Activated CD8-positive, alpha-beta memory T cell treated with anti-CD3 and anti-CD28 coated beads for 24 hours (primary cell): Measurements from ENCODE around the gene VMAC.
A peak's percentile ranks its signal among the peaks of the same experiment; 100 is the strongest.
"Not testable (repeated sequence)": the region's sequence is repeated elsewhere in the genome, so short reads cannot be mapped to it uniquely, and the experiment has no call there.

ENCODE experiments used
- DNase-seq: peaks from one replicate; pipeline ENCODE4 v3.0.0-alpha.2; 2020

VMAC gene, protein sequence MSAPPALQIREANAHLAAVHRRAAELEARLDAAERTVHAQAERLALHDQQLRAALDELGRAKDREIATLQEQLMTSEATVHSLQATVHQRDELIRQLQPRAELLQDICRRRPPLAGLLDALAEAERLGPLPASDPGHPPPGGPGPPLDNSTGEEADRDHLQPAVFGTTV

DNA sequence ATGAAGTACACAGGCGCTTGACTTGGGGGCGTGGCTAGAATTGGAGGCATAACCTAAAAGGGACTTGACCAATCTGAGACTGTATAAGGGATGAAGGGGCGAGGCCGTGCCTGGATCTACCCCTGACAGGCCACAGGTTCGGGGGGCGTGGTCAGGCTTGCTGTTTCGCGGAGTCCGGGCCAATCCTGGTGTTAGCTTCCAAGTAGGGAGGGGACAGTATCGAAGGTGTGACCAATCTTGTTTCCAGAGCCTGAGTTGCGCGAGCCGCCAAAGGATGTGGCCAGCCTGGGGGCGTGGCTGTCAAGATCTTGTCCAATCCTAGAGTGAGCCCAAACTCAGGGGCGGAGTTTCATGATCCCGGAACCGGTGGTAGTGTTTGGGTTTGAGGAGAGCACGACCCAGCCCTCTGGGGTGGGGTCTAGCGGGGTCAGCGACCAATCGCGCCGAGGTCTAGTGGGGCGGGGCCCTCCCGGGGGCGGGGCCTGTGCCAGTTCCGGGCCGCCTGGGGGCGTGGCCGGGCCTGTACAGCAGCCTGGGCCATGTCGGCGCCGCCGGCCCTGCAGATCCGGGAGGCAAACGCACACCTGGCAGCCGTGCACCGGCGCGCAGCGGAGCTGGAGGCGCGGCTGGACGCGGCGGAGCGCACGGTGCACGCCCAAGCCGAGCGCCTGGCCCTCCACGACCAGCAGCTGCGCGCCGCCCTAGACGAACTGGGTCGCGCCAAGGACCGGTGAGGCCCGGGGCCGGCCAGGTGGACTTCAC, at the start of gene VMAC:
VMAC (plus strand) TSS at position 521 of the 762 bp plus-strand sequence; CDS start at position 540, 19 bp downstream.
- DNase-seq = peak; percentile 99

DNA sequence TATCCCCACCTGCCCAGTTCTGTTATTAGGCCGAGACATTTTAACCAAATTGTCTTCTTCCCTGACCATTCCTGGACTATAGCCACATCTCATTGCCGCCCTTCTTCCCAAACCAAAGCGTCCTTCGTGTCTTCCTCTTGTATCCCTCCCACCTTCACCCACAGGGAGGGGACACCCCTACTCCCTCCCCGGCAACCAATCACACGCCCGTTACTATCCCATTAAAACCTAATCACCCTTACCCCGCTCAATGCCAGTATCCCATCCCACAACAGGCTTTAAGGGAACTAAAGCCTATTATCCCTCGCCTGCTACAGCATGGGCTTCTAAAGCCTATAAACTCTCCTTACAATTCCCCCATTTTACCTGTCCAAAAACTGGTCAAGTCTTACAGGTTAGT, 49.5 kb upstream of the VMAC start:
- DNase-seq = not testable (repeated sequence)

DNA sequence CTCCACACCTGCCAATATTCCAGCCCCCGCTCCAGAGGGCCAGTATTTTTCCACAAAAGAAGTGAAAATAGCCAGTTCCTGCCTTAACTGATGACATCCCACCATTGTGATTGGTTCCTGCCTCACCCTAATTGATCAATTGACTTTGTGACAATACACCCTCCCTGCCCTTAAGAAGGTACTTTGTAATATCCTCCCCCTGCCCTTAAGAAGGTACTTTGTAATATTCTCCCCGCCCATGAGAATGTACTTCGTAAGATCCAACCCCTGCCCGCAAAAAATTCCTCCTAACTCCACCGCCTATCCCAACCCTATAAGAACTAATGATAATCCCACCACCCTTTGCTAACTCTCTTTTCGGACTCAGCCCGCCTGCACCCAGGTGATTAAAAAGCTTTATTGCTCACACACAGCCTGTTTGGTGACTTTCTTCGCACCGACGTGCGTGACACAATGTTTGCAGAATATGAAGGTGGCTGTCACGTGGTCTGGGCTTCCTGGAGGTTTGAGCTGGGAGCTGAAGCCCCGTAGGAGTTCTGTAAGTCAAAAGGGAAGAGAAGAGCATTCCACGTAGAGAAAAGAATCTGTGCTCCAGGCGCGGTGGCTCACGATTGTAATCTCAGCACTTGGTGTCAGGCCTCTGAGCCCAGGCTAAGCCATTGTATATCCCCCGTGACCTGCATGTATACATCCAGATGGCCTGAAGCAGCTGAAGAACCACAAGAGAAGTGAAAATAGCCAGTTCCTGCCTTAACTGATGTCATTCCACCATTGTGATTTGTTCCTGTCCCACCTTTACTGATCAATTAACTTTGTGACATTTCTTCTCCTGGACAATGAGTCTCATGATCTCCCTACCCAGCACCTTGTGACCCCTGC, 47.2 kb upstream of the VMAC start:
- no peak for DNase-seq

DNA sequence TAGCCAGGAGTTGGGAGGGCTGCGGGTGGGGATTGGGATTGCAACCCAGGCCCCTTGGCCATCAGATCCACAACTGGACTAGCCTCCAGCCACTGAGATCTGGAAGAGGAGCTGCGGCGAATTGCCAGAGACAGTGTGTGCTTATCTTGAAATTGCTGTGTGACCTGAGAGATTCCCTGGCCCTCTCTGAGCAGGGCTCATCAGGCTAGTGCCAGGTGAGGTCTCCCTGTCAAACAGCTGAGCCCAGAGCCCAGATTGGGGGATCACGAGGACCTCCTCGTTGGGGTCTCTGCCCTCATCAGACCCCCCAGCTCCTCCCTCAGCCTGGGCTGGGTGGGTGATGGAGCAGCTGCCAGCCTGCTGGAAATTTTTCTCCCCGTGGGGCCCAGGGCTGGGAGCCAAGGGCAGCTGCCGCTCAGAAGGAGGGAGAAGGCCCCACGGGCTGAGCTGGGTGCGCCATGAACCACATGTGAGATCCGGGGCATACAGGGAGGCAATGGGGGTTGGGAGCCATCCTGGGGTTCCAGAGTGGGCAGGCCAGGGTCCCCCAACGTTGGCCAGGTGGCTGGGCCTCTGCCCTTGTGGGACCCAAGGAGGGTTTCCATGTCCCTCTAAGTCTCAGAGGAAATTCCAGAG, 41.5 kb upstream of the VMAC start:
- DNase-seq = no peak

DNA sequence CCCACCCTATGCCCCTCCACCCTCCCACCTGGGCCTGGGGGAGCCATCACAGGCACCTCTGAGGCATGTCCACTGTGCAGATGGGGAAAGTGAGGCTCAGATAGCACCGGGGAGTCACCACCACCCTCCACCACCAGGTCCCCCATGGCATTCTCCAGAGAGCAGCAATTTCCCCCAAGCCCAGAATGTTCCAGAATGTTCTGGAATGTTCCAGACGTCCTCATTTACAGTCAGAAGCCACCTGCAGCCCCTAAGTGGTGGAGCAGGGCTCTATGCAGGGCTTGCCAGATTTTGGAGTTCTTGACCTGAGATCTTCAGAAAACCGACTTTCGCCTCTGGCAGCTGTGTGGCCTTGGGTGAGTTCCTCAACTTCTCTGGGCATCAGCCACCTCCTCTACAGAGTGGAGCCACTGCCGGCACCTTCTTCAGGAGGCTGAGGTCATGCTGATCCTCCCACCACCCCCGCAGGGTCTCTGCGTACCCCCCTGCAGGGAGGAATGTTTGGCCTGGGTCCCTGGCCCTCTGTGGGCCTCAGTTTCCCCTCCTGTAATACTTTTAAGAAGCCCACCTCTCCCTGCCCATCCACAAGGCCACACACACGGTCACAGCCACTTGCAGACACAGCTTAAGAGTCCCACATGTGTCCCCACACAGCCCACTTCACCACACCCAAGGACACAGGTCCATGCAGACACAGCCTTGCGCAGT, 40.5 kb upstream of the VMAC start:
- DNase-seq = no peak

DNA sequence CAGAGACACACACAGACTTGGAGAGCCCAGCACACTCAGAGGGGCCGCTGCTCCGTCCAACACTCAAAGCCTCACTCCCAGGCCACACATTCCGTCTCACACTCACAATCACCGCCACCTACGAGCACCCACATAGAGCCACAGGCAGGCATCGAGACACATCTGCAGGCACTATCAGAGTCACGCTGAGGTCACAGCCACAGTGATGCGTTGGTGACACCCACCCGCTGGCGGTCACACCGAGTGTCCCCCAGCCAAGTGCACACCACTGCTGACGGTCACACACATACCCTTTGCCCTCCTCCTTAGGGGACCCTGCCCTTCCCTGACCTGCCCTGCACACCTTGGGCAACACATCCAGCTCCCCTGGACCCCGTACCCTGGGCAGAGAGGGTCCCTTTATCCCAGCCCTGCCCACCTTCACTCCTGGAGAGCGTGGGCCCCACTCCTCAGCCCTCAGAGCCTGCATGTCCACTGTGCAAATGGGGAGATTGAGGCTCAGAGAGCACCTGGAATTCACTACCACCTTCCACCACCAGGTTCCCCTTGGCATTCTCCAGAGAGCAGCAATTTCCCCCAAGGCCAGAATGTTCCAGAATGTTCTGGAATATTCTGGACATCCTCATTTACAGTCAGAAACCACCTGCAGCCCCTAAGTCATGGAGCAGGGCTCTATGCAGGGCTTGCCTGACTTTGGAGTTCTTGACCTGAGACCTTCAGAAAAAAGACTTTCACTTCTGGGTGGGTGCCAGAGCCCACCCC, 39.8 kb upstream of the VMAC start:
- no peak for DNase-seq

DNA sequence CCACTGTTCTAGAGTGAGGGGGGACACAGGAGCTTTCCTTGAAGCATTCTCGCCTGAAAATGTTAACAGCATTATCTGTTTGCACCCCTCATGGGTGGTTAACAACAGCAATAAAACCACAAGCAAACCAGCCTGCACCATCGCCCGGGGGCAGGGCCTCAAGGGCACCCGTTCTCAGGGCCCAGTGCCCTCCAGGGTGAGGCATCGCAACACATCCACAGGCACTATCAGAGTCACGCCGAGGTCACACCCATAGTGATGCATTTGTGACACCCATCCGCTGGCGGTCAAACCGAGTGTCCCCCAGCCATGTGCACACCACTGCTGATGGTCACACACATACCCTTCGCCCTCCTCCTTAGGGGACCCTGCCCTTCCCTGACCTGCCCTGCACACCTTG, 38.9 kb upstream of the VMAC start:
- DNase-seq = no peak

DNA sequence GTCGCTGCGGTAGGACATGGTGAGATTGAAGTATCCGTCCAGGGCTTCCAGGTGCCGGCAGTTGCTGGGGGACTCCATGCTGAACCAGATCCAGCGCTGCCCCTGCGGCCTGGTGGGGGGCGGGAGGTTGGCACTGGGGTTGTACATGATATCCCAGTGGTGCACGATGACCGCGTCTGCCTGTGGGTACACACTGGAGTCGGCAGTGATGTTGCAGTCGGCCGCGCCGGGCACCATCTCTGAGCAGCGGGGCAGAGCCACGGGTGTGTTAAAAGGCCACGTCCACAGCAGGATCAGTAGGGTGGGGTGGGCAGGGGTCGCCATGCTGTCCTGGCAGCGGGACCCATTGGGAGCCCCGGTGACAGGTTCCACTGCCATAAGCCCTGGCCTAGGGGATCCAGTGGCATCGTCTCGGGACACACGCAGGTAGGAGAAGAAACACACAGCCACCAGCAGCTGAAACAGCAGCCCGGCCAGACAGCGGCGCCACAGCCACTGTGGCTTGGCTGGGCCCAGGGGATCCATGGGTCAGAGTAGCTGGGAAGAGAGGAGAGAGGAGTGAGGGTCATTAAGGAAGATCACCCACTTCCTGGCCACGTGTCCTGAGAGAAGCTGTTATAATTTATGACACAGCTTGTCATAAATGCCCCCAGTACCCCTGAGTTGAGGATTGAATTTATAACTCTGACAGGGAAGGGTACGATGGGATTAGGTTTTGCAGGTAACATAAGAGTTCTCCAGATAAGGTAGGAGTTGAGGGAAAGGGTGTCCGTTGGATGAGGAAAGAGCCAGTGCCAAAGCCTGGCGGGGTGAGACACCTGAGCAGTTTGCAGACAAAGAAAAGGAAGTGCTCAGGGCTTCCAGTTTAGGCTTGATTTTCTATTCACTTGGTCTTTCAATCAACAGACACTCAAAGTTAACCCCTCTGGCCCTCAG, 37.2 kb upstream of the VMAC start:
- DNase-seq = no peak

DNA sequence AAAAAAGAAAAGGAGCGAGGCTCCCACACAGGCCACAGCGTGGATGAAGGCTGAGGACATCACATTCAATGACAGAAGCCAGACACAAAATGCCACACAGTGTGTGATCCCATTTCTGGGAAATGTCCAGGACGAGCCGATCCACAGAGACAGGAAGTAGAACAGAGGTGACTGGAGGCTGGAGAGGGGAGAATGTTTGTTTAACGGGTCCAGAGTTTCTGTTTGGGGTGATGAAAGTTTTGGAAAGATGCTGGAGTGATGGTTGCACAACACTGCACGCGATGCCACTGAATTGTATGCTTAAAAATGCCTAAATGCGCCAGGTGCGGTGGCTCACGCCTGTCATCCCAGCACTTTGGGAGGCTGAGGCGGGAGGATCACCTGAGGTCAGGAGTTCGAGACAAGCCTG, 33.7 kb upstream of the VMAC start:
- DNase-seq = no peak

DNA sequence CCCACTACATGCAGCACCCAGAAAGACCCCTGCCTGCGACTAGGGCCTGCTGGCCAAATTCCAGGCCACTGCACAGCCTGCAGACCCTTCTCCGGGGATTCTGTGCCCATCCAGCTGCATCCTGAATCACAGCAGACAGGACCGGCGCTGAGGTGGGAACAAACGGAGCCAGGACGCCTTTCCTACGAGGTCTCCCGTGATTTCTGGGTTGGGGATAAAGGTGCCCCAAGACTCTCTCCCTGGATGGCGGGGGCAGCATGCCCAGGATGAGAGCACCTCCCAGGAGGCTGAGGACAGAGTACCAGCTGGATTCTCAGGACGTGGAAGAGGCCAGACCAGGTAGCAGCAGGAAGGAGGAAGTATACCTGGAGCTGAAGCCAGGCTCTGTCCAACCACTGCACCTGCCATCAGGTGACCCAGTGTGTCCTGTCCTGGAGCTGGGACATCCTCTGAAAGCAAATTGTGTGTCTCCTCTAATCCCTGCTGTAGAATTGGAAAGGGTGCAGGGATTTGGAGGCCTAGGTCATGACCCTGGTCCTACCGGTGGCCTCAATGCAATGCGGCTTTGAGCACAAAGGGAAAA, 31.0 kb upstream of the VMAC start:
- no peak for DNase-seq

DNA sequence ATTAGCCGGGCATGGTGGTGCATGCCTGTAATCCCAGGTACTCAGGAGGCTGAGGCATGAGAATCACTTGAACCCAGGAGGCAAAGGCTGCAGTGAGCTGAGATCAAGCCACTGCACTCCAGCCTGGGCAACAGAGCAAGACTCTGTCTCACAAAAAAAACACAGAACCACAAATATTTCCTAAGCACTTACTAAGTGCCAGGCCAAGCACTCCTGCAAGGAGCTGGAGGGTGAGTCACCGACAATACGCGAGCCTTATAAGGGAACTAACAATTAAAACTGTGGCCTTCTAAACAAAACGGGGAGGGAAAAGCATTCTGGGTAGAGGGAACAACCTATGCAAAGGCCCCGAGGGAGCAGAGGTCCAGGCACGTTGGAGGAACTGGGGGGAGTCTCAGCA, 30.2 kb upstream of the VMAC start:
- DNase-seq = not testable (repeated sequence)

DNA sequence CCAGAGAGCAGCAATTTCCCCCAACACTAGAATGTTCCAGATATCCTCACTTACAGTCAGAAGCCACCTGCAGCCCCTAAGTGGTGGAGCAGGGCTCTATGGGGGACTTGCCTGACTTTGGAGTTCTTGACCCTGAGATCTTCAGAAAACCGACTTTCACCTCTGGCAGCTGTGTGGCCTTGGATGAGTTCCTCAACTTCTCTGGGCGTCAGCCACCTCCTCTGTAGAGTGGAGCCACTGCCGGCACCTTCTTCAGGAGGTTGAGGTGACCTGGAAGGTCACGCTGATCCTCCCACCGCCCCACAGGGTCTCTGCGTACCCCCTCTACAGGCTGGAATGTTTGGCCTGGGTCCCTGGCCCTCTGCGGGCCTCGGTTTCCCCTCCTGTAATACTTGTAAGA, 27.2 kb upstream of the VMAC start:
- no peak for DNase-seq

DNA sequence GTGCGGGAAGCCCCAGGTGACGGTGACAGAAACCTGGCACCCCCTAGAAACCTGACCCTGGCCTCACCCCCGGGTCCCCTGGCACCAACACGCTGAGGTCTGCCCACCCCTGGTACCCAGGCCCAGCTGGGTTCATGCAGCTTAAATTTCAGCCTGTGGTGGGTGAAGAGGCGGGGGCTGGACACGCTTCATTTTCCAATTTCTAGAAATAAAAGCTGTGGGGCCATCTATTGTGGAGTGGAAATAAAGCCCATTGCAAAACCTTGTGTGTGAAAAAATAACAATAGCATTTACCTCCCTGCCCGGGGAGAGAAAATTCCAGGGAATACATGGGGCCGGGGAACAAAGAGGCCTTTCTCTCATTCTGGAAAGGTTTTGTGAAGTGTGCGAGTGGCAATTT, 26.8 kb upstream of the VMAC start:
- DNase-seq = no peak

DNA sequence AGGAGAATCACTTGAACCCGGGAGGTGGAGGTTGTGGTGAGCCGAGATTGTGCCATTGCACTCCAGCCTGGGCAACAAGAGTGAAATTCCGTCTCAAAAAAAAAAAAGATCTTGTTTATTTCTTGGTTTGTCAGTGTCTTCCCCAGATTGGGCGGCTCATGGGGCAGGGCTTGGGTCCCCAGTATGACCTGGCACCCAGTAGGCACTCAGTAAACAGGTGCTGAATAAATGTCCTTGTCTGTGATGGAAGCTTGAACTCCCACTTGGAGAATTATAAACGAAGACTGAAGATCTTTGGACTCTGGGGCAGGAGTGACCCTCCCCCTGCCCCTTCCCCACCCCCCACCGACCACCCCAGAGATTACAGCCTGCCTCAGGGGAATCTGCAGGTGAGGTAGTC, 24.5 kb upstream of the VMAC start:
- no peak for DNase-seq

DNA sequence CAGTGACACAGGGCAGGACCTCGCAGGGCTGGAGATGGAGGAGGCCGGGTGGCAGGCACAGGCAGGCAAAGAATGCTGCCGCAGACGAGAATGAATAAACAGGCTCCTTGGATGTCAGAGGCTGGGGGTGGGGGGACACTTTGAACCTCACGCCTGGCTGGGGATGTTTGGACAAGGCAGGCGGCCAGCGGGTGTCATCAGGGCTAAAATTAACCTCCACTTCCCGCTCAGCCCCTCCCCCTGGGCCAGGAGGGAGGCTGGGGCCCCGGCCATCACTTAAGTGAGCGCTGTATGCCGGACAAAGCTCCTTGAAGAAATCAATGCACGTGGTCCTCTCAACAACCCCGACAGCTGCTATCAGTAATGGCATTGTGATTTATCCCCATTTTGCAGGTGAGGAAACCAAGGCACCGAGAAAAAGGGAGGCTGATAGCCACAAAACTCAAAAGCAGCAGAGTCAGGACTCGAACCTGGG, 24.0 kb upstream of the VMAC start:
- DNase-seq = no peak

DNA sequence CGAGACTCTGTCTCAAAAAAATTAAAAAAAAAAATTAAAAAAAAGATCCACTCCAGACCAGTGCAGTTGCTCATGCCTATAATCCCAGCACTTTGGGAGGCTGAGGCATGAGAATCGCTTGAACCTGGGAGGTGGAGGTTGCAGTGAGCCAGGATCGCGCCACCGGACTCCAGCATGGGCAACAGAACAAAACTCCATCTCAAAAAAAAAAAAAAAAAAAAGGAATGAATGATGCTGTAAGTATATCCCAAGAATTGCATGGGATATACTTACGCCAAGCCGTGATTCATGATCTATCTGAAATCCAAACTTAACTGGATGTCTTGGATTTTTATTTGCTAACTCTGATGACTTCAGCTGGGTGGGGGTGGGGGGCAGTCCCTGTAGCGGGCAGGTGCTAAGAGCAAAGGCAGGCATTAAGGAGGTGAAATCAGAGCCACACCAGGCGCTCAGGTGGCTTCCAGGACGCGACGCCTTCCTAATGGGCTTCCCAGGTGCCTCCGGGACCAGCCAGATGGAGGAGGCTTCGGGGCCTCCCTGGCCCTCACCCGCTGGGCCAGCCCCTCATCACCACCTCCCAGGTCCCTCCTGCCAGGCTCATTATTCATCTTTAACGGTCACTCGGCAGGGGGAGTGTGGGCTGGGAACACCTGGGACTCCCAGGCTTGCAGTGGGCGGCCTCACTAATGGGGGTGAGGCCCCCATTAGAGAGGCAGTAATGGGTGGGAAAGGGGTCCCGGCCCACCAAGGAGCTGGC, 23.0 kb upstream of the VMAC start:
- no peak for DNase-seq

DNA sequence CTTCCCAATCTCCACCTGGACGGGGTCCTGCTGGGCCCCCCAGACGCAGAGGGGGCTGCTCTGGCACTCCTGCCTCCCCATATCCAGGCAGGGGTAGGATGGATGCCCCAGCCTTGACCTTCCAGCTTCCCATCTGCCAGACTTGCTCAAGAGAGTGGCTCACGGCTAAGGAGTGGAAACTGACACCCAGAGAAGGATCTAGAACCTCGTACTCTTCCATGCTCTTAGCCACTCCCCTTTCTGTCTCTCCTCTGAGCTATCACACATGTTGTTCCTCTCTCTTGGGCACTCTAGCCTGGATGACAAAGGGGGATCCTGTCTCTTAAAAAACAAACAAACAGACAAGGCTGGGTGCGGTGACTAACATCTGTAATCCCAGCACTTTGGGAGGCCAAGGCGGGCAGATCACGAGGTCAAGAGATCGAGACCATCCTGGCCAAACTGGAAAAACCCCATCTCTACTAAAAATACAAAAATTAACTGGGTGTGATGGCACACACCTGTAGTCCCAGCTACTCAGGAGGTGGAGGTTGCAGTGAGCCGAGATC, 22.2 kb upstream of the VMAC start:
- no peak for DNase-seq

DNA sequence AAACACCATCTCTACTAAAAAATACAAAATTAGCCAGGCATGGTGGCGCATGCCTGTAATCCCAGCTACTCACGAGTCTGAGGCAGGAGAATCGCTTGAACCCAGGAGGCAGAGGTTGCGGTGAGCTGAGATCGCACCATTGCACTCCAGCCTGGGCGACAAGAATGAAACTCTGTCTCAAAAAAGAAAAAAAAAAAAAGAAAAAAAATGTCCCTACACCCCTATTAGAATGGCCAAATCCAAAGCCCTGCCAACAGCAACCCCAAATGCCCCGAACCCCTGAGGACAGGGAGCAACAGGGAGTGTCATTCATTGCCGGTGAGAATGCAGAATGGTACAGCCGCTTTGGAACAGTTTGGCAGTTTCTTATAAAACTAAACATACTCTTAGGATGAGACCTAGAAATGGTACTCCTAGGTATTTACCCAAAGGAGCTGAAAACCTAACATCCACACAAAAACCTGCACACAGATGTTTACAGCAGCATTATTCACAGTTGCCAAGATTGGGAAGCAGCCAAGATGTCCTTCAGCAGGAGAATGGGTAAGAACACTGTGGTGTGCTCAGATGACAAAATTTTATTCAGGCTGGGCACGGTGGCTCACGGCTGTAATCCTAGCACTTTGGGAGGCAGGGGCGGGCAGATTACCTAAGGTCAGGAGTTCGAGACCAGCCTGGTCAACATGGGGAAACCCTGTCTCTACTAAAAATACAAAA, 21.4 kb upstream of the VMAC start:
- not testable (repeated sequence) for DNase-seq
